ENCODE data around the gene CMTM1.
A peak's percentile ranks its signal among the peaks of the same experiment; 100 is the strongest.
"Not testable (repeated sequence)": the region's sequence is repeated elsewhere in the genome, so short reads cannot be mapped to it uniquely, and the experiment has no call there.

CMTM1 gene

DNA sequence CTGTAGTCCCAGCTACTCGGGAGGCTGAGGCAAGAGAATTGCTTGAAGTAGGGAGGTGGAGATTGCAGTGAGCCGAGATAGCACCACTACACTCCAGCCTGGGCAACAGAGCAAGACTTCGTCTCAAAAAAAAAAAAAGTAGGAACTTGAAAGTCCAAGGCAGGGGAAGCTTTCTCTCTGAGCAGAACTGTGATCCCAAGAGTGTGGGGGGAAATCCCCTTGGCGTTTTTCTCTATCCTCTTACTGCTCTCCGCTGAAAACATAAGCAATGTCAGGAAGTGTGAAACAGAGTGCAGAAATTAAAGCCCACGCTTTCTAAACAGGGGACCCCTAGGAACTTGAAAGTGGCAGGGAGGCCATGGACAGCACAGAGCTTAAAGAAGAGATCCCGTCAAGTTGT lies 28.5 kb downstream of the CMTM1 start:
- DNase-seq: no peak

DNA sequence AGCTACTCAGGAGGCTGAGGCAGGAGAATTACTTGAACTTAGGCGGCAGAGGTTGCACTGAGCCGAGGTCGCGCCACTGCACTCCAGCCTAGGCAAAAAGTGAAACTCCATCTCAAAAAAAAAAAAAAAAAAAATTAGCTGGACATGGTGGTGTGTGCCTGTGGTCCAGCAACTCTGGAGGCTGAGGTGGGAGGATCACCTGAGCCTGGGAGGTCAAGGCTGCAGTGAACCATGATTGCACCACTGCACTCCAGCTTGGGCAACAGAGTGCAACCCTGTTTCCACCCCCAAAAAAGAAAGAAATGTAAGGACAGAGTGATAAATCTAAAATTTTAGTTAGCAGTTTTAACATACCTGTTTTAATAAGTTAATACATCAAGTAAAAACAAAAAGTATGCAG lies 30.3 kb downstream of the CMTM1 start:
- not testable (repeated sequence) for DNase-seq

DNA sequence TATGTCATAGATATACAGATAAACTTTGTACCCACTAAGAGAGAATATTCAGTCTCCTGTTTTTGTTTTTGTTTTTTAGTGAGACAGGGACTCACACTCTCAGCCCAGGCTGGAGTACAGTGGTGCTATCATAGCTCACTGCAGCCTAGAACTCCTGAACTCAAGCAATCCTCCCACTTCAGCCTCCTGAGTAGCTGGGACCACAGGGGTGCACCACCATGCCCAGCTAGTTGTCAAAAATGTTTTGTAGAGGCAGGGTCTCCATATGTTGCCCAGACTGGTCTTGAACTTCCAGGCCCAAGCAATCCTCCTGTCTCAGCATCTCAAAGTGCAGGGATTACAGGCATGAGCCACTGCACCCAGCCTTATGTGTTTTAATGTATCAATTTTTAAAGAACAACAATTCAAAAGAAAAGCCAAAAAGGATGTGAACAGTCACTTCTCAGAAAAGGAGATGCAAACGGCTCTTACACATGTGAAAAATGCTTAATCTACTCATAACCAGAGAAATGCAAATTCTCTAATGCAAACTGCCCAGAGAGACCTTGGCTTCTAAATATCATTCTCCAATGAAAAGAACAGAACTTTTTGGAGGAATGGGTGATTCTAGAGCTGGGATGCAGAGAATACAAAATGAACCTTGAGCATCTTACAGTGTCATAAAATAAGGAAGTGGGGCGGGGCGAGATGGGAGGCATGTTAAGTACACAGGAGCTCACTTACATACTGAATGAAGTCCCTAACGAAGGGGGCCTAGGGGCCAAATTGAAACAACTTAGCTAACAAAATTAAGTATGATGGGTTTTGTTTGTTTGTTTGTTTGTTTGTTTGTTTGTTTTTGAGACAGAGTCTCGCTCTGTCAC lies 31.0 kb downstream of the CMTM1 start:
- DNase-seq: no peak

DNA sequence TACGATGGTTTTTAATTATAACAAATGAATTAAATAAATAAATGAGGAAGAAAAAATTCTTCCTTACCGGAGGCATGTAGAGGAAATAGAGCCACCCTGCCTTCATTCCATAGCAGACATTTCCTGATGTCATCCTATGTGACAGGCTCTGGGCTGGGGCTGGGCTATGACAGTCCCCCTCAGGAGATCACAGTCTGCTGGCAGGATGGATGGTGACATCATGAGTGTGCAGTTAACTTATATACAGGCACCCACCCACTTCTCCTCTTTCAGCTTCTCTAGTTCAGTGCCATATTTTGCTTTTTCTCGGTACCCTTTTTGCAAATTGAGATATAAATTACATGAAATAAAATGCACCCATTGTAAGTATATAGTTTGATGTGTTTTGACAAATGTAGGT lies 31.9 kb downstream of the CMTM1 start:
- no peak for DNase-seq

DNA sequence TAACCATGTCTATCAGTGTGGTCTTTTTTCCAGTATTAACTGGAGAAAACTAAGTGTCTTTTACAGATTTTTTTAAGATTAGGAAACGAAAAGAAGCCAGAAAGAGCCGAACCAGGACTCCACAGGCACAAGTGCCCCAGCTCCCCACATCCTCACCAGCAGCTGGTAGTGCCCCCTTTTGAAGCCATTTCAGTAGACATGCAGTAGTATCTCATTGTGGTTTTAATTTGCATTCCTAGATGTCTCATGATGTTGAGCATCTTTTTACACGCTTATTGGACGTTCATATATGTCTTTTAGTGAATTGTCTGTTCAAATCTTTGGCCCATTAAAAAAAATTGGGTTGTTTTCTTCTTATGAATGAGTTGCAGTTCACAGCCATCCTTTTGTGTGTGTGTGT lies 33.5 kb downstream of the CMTM1 start:
- no peak for DNase-seq

DNA sequence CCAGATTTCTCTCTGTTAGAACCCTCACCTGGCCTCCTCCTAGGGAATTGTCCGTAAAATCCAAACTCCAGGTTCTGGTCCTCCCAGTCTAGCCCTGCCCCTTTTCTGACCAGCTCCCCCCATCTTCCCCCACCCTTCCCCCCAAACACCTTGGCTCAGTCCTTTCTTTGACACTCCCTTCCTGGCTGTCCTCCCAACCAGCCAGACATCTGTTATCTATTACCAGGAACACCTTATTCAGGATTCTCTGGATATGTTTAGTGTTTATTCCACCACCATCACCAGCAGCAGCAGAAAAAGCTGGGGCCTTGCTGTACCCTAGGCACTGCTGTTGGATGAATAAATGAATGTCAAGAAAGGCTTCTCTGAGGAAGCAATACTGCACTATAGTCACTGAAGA lies 34.2 kb downstream of the CMTM1 start:
- DNase-seq: no peak

DNA sequence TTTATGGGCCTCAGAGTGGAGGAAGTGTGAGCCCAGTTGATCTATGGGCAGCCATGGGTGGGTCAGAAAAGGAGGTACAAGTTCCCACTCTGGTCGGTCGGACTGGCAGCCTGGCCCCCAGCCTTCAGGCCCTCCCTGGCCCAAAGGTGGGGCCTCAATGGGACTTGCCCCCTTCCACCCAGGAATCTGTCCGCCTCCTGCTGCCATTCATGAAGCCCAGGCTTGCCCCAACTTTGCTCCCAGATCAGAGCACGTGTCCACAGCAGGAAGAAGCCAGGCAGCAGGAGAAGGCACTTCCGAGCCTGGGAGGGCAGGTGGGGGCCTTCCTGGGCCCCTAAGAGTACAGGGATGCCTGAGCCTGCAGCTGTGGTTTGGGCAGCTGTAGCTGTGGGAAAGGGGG lies 35.2 kb downstream of the CMTM1 start:
- no peak for DNase-seq

DNA sequence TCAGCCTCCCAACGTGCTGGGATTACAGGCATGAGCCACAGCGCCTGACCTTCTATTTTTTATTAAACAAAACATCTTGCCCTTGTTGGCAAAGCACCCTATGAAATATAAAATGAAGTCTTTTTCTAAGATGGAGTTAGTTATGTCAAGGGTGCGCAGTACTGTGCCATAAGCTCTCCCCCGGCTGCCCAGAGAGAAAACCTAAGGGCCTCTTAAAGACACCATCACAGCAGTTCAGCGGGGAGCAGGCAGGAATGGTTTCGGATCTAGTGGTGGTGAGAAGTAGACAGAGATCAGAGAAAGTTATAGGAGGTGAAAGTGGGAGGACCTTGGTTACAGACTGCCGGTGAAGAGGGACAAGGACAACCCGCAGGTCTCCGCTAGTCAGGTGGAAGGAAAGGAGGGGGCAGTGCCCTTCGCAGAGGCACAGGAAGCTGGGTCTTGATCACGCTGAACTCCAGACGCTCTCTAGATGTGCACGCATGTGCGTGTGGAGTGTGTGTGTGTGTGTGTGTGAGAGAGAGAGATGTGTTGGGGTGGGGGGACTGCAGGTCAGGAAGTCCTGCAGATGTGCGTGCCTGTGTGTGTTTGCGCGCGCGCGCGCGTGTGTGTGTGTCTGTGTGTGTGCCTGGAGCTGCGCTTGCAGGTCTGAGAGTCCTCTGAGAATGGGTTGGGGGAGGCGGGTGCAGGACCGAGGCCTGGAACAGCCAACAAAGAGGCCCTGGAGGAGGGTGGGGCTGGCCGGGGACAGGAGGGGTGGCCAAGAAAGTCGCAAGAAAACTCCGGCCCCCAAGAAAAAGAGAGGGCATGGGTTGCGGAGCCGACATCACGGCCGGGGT lies 37.5 kb downstream of the CMTM1 start:
- peak; percentile 73 for DNase-seq

DNA sequence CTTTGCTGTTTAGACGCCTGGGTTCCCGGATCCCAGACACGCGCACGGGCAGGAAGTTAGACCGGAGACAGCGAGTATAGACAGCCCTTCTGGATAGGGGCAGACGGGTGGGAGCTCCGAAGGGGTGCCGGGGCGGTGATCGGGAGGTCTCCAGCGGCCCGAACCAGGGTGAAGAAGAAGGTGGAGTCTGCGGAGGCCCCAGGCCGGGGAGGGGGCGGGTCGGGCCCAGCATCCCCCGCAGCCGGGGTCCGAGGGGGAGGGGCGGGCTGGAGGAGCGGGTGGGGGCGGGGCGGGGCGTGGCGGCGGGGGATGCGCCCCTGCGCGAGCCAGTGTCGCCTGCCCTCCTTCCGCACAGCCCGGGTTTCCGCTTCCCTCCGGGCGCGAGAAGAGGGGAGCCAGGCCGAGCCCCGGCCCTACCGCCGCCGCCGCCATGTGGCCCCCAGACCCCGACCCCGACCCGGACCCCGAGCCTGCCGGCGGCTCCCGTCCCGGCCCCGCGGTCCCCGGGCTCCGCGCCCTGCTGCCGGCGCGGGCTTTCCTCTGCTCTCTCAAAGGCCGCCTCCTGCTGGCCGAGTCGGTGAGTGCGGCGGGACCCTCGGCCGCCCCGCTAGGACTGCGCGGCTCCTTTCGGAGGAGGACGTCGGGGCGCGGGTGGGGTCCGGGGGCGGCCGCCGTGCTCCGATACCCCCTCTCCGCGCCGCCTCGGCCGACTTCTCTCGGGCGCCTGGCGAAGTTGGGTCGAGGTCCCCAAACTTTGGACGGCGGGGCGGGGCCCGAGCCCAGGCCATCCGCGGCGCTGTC lies 38.3 kb downstream of the CMTM1 start, which contains the start of gene CMTM3:
Gene CMTM3, plus strand, starts transcription at position 329 of the 801 bp plus-strand sequence. Its CDS starts 102 bp downstream, at position 431.
- peak; percentile 69 for DNase-seq

DNA sequence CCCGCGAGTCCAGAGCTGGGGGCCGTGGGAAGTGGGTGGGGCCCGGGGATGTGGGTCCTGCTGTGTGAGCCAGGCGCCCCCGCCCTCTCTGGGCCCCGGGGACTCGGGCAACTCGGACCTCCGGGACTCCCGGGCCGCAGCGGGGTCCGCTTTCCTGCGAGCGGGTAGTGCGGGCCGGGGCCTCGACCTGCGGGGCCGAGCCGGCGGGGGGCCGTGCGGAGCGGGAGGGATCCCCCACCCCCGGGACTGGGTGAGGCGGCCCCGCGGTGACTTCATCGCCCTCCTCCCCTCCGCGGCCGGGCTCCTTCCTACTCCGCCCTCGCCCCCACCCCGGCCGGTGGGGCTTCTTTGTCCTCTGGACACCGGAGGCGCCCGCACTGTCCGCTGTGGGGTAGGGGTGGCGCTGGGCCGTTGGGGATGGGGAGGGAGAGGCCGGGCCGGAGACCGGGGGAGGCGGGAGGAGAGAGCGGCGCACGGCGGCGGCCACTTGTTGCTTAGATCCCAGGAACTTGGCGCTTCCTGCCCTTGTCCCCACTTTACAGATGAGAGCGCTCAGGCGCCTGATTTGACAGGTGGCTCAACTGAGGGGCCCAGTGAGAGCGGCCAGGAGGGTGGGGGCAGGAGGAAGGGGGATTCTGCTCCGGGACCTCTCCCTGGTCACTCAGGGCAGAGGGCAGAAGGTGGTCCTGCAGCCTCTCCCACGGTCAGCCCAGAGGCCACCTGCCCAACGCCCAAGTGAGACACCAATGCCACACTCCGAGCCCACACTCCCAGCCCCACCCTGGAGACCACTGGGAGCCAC lies 39.1 kb downstream of the CMTM1 start:
- DNase-seq: peak; percentile 17

DNA sequence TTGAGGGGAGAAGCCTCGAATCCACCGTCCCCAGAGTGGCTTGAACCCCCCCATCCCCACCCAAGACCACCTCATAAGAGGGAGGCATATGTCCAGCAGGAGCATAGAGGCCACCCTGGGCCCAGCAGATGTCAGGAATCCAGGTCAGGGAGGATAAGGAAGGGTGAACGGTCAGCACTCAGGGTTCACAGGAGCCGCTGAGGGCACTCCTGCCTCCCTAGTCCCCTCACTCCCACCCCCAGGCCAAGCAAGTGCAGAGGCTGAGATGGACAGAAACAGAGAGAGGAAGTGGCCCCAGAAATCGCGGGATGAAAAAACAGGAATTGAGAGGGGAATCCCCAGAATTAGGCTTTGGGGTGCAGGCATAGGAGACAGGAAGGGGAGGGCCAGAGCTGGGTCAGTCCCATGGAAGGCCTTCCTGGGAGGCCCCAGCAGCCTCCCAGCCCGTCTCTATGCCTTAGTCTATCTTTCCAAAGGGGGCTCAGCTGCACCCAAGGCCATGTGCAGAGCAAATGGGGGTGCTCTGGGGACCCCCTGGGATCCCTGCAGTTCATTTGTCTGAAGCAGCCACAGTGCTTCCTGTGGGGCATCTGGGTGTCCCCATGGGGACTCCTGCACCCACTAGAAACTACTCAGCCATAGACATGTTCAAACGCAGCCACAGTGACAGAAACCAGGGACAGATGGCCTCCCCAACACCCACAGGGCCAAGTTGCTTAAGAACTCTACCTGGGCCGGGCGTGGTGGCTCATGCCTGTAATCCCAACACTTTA lies 39.9 kb downstream of the CMTM1 start:
- no peak for DNase-seq

DNA sequence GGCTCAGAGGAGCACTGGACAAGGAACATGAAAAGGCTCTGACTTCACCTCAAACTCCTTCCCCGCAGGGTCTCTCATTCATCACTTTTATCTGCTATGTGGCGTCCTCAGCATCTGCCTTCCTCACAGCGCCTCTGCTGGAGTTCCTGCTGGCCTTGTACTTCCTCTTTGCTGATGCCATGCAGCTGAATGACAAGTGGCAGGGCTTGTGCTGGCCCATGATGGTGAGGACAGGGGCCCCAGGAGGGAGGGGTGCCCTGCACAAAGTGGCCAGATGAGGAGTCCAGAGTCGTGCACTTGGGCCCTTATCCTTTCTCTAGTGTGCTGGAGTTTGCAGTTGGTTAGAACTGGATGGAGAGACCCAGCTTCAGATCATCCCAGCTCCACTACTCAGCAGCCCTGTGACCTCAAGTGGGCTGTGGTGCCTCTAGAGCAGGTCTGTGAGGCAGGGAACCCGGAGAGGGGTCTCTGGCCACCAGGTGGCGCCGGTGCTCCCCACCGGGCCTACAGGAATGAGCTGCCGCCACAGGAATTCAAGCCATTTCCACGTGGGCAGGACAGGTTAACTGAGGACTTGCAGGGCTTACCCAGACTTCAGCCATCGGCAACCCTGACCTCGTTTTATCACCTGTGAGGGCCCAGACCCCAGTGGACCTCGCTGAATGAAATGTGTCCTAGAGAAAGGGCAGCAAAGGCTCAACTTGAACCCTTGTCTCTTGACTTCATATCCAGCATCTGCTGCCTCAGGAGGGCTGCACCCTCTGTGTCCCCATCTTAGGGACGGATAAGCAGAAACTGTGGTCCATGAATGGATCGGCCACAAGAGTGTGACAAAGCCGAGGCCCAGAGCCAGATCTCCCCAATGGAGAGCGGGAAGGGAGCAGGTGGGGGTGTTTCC lies 42.3 kb downstream of the CMTM1 start:
- DNase-seq: peak; percentile 86

DNA sequence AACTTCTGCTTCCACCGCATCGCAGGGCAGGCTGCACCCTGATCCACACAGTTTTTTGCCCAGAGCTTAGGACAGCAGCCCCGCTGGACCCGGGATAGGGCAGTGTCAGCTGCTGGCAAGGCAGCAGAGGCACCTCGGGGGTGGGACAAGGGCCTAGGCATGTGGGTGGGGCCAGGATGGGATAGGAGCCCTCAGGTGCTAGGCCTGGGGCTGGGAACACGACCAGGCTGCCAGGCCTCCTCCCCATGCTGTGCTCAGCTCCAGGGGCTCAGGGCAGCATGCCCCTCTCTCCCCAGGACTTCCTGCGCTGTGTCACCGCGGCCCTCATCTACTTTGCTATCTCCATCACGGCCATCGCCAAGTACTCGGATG lies 42.9 kb downstream of the CMTM1 start:
- no peak for DNase-seq

DNA sequence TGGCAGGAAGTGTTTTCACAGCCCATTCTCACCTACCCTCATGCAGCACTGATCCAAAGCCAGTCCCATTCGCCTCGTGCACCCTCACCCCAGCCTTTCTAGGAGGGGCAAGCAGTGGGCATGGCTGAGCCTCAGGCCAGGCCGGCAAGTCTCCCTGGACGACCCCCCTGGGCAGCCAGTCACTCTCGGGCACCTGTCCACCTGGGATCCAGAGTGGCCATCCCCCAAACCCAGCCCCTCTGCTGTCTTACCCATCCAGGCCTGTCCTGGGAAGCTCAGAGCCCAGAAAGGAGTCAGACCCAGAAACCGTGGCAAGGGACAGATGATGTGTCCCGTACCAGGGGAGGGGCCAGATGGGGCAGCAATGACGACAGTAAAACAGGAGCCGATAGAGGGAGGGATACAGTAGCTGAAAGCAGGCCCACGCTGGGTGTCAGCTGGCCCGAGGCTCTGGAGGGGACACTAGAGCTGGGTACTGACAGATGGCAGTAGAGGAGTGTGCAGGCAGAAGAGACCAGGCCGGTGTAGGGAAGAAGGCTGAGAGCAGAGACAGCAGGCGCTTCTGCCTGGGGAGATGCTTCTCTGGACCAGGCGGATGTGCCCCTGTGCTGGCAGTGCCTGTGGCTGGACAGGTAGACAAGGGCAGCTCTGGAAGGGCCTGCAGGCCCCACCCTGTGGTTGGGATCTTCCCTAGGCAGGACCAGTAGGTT lies 44.0 kb downstream of the CMTM1 start:
- DNase-seq: no peak

DNA sequence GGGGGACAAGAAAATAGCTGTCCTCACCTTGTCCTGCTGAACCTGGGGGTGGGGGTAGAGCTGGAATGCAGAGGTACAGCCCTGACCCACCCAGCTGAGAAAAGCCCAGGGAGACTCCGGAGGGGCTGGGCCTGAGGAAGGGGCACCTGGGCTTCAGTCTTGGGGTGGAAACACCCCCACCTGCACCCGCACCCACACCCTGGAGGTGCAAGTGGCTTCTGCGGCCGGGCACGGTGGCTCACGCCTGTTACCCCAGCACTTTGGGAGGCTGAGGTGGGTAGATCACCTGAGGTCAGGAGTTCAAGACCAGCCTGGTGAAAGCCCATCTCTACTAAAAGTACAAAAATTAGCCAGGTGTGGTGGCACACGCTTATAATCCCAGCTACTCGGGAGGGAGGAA lies 45.7 kb downstream of the CMTM1 start:
- not testable (repeated sequence) for DNase-seq

DNA sequence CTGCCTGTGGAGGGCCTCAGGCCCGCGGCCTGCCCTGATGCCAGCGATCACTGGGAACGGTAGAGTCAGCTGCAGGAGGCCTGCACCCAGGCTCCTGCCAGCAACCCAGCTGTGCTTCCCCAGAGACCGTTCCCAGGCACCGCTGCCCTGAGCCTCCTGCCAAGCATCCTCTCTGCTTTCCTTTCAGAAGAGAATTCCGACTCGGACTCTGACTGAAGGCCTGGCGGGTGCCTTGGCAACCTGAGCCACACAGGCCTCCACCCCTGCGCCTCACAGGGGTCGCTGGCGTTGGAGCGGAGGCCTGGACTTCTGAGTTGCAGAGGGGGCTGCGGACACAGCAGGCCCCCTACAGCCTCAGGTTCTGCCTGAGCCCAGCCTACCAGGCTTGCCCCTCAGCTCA lies 46.2 kb downstream of the CMTM1 start:
- DNase-seq: no peak

DNA sequence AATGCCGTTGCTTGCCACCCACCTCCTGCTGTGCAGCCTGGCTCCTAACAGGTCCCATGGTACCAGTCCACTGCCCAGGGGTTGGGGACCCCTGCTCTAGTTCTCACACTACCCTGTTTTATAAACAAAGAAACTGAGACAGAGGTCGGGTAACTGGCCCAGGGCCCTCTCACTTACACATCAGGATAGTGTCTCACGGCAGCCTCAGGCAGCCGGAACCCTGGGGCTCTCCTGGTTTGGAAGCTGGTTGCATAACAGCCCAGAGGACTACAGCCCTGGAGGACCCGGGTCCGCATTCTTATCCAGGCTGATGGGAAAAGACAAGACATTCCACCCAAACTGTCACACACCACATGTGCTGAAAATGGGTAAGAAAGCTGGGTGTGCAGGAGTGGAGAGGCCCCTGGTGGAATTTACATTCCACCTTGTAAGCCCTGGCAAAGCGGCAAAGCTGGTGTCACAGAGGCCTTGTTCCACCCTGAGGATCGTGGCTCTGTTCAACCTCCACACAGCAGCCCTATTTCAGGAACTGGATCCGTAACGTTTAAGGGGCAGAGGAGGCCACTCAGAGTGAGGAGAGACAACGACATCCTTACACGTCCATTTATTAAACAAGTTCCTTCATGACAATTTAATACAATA lies 48.0 kb downstream of the CMTM1 start:
- no peak for DNase-seq

DNA sequence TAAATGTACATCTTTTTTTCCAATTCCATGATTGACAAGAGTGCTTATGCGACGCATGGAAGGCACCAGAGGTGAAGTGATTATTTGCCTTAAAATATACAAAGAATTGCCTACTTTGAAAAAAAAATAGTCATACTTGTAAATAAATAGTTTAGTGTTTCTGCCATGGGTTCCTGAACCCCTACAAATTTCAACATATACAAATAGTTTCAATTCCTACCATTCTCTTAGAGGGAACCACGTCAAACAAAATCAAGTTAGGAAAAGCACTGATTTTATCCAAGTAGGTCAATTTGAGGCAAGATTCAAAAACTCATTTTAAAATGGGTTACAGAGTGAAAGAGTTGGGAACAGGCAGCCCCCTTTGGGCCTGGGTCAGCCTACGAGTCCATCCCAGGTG lies 49.9 kb downstream of the CMTM1 start:
- DNase-seq: no peak

DNA sequence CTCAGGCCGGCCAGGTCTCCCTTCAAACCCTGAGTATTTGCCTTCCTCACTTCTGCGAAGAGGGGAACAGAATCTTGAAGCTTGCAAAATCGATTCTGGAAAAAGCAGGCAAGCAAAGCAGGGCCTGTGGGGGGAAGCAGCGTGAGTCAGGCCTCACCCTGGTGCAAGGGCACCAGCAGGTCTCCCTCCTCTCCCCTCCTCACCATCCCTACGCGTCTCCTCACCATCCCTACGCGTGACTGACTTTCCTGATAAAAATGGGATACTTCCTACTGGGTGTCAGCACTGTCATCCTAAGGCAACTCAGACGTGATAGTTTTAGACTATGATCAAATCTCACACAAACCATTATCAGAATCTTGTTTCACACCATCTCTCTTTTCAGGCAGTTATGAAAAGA lies 50.4 kb downstream of the CMTM1 start:
- no peak for DNase-seq

Data from stimulated activated CD4-positive, alpha-beta T cell treated with anti-CD3 and anti-CD28 coated beads, Interleukin-1b, Interleukin-23, amount 100 ng/mL, for 48 hours (primary cell).